Measurements from ENCODE around the gene APPBP2.

GRCh38 chr17:60525328-60525684 is 736 bp downstream of the APPBP2 start:
- TF ChIP-seq TAF1 (IDR thresholded peaks at IDR 0.05; ENCODE audit: borderline replicate concordance, insufficient read depth, low read length) (no peak), POLR2AphosphoS5 (IDR thresholded peaks at IDR 0.05; ENCODE audit: low read depth, low read length) (no peak)
